Mesenchymal stem cell (in vitro differentiated cells and primary cell): ENCODE results near the gene PPP1R12B.

ENCODE experiments used
- DNase-seq: peaks from one replicate; pipeline ENCODE4 v3.0.0-alpha.2; 2013
- H2AFZ ChIP-seq: one replicate; pipeline ENCODE4 v1.6.1; 2013; ENCODE audit warnings: low read depth, mild to moderate bottlenecking, control low read depth, inconsistent platforms, low read length, moderate library complexity
- H2AK5ac ChIP-seq: 2 replicates; pipeline ENCODE4 v1.6.1; 2013; ENCODE audit warnings: low read length, moderate library complexity, mild to moderate bottlenecking, inconsistent platforms; ENCODE audit not compliant: severe bottlenecking
- H2BK120ac ChIP-seq: one replicate; pipeline ENCODE4 v1.6.1; 2013; ENCODE audit warnings: low read depth, mild to moderate bottlenecking, inconsistent platforms, low read length, moderate library complexity
- H2BK12ac ChIP-seq, 2 experiments: one replicate each; pipeline ENCODE4 v1.6.1; 2013; ENCODE audit warnings: inconsistent platforms in 2 of 2, low read length in 2 of 2, mild to moderate bottlenecking in 2 of 2, moderate library complexity in 2 of 2, control low read depth in 1 of 2
- H2BK15ac ChIP-seq: one replicate; pipeline ENCODE4 v1.6.1; 2013; ENCODE audit warnings: mild to moderate bottlenecking, low read depth, inconsistent platforms; ENCODE audit not compliant: poor library complexity, severe bottlenecking
- H2BK5ac ChIP-seq: 2 replicates; pipeline ENCODE4 v1.6.1; 2013; ENCODE audit warnings: low read depth, mild to moderate bottlenecking, low read length, control low read depth, inconsistent platforms; ENCODE audit not compliant: poor library complexity, severe bottlenecking
- H3K14ac ChIP-seq, 2 experiments: one replicate each; pipeline ENCODE4 v1.6.1; 2013; ENCODE audit warnings: inconsistent platforms in 2 of 2, low read length in 2 of 2, control low read depth in 1 of 2, mild to moderate bottlenecking in 1 of 2, moderate library complexity in 1 of 2
- H3K18ac ChIP-seq, 2 experiments: one replicate each; pipeline ENCODE4 v1.6.1; 2013; ENCODE audit warnings: inconsistent platforms in 2 of 2, low read length in 2 of 2, control low read depth in 1 of 2, low read depth in 1 of 2, mild to moderate bottlenecking in 1 of 2
- H3K23ac ChIP-seq, 2 experiments: one replicate each; pipeline ENCODE4 v1.6.1; 2013; ENCODE audit warnings: inconsistent platforms in 2 of 2, low read length in 2 of 2, mild to moderate bottlenecking in 2 of 2, moderate library complexity in 2 of 2, control low read depth in 1 of 2
- H3K27ac ChIP-seq: 2 replicates; pipeline ENCODE4 v1.5.1; 2013; ENCODE audit warnings: mild to moderate bottlenecking, moderate library complexity, low read length, control low read depth, inconsistent platforms; ENCODE audit not compliant: poor library complexity, severe bottlenecking
- H3K27me3 ChIP-seq, 2 experiments: 2 replicates each; pipeline versions ENCODE4 v1.6.1 to v1.7.0; 2013; ENCODE audit warnings: low read length in 2 of 2, mild to moderate bottlenecking in 2 of 2, moderate library complexity in 2 of 2, control low read depth in 1 of 2, inconsistent platforms in 1 of 2; ENCODE audit not compliant: control insufficient read depth in 1 of 2, insufficient read depth in 1 of 2
- H3K36me3 ChIP-seq, 2 experiments: 2 replicates each; pipeline versions ENCODE4 v1.6.1 to v1.7.0; 2013; ENCODE audit warnings: low read length in 2 of 2, control low read depth in 1 of 2, inconsistent platforms in 1 of 2, low read depth in 1 of 2, mild to moderate bottlenecking in 1 of 2; ENCODE audit not compliant: insufficient read depth in 2 of 2, control insufficient read depth in 1 of 2
- H3K4ac ChIP-seq, 2 experiments: one replicate each; pipeline ENCODE4 v1.6.1; 2013; ENCODE audit warnings: inconsistent platforms in 2 of 2, low read length in 2 of 2, mild to moderate bottlenecking in 2 of 2, moderate library complexity in 2 of 2, control low read depth in 1 of 2, low read depth in 1 of 2
- H3K4me1 ChIP-seq: 2 replicates; pipeline ENCODE4 v1.6.1; 2013; ENCODE audit warnings: low read depth, low read length, control low read depth; ENCODE audit not compliant: control insufficient read depth, insufficient read depth
- H3K4me2 ChIP-seq: 2 replicates; pipeline ENCODE4 v1.6.1; 2013; ENCODE audit warnings: low read length, mild to moderate bottlenecking, inconsistent platforms; ENCODE audit not compliant: poor library complexity, severe bottlenecking
- H3K4me3 ChIP-seq, 2 experiments: 2 replicates each; pipeline versions ENCODE4 v1.5.1 to v1.7.0; 2013; ENCODE audit warnings: low read length in 2 of 2, mild to moderate bottlenecking in 2 of 2, control low read depth in 1 of 2, low read depth in 1 of 2; ENCODE audit not compliant: insufficient read depth in 1 of 2
- H3K79me1 ChIP-seq: replicated peaks from 2 replicates; pipeline ENCODE4 v1.6.1; 2013; ENCODE audit warnings: mild to moderate bottlenecking, control low read depth, low read length, inconsistent platforms; ENCODE audit not compliant: poor library complexity, severe bottlenecking
- H3K9ac ChIP-seq: 2 replicates; pipeline ENCODE4 v1.7.0; 2013; ENCODE audit warnings: mild to moderate bottlenecking, low read length, moderate library complexity
- H3K9me3 ChIP-seq: 2 replicates; pipeline ENCODE4 v1.7.0; 2013; ENCODE audit warnings: mild to moderate bottlenecking, low read length; ENCODE audit not compliant: control insufficient read depth
- H4K8ac ChIP-seq: one replicate; pipeline ENCODE4 v1.6.1; 2013; ENCODE audit warnings: inconsistent platforms, mild to moderate bottlenecking, low read length, moderate library complexity
- H4K91ac ChIP-seq: one replicate; pipeline ENCODE4 v1.6.1; 2013; ENCODE audit warnings: mild to moderate bottlenecking, low read length, inconsistent platforms
- WGBS: methylation state at CpG from one replicate; pipeline ENCODE4 v1.1.7; 2013; ENCODE audit warnings: mixed read lengths; 5-methylcytosine and 5-hydroxymethylcytosine counted together

Gene PPP1R12B

DNA sequence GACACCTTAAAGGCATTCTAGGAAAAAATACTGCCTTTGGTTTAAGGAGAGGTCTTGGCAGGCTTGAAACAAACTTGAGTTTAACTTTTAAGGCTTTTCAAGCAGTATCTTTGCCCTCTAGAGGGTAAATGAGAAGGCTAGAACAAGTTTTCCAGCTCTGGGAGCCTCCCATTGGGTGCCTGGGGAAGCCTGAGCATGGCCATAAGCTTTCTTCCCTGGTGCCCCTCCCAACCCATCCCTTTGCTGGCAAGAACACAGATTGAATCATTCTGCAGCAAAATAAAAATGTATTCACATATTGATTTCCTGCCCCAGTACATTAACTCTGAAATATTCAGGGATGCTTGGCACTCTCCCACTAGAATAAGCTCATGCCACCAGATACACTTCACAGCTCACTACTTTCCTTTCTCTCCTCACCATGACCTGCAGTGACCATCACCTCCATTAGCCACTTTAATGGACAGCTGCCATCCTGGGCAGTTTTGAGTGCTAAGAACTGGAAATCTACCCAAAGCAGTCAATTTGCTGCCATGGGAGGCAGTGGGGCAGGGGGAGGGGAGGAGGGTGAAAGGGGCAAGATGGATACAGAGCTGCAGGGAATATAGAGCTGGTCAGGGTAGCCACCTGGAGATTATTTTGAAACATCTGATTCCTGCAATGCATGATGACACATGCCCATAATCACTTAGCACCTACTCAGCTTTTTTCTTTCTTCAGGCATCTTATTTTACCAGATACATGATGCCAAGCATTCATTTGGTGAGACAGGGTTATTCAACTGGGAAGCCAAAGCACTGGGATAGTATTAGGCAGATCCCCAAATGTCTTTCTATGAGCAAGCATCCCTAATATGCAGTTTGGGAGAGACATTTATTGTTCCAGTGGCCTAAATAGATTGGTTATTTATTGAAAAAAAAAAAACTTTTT lies 221.2 kb downstream of the PPP1R12B start:
- H2BK12ac ChIP-seq = no peak overlapping the region
- peaks cover 0 to 8% of the 10 kb centered on the region in 2 experiments for H3K36me3 ChIP-seq
- peak overlapping the region; percentile 7 for H3K9ac ChIP-seq
- H3K4me1 ChIP-seq = peaks cover 8% of the 10 kb centered on the region
- H3K4me2 ChIP-seq = no peak overlapping the region
- H3K23ac ChIP-seq = no peak overlapping the region
- H3K9me3 ChIP-seq = no peaks in the 10 kb centered on the region
- DNase-seq = no peak
- no peak overlapping the region for H3K4ac ChIP-seq
- H2BK15ac ChIP-seq = no peak overlapping the region
- peak overlapping the region; percentile 55 for H3K27ac ChIP-seq
- no peak overlapping the region for H4K91ac ChIP-seq
- no peaks in the 10 kb centered on the region for H3K27me3 ChIP-seq
- H3K14ac ChIP-seq = no peak overlapping the region
- no peak overlapping the region for H4K8ac ChIP-seq
- H3K18ac ChIP-seq = no peak overlapping the region
- no peaks in the 10 kb centered on the region for H3K79me1 ChIP-seq
- H2AFZ ChIP-seq = no peak overlapping the region
- H2AK5ac ChIP-seq = no peak overlapping the region
- no peak overlapping the region for H3K4me3 ChIP-seq
- H2BK120ac ChIP-seq = no peak overlapping the region
- H2BK5ac ChIP-seq = no peak overlapping the region

- Histone ChIP-seq H3K9ac (no peak overlapping the region), H3K36me3 (peaks cover 0 to 8% of the 10 kb centered on the region in 2 experiments), H3K14ac (no peak overlapping the region), H3K4me3 (no peak overlapping the region), H3K23ac (no peak overlapping the region), H3K4me2 (no peak overlapping the region), H3K27ac (no peak overlapping the region), H2BK12ac (no peak overlapping the region), H2AK5ac (no peak overlapping the region), H2BK5ac (no peak overlapping the region), H4K91ac (no peak overlapping the region), H3K18ac (no peak overlapping the region), H4K8ac (no peak overlapping the region), H3K27me3 (no peaks in the 10 kb centered on the region), H2BK15ac (no peak overlapping the region), H2BK120ac (no peak overlapping the region), H3K79me1 (no peaks in the 10 kb centered on the region), H3K4me1 (peaks cover 4% of the 10 kb centered on the region), H2AFZ (no peak overlapping the region), H3K9me3 (no peaks in the 10 kb centered on the region), H3K4ac (no peak overlapping the region)
- peak; percentile 47 for DNase-seq
- WGBS = 60% methylated on average over 3 of the region's 3 CpGs
These were observed 223.3 kb downstream of the PPP1R12B start for GRCh38 chr1:202571719-202572339.

- Histone ChIP-seq H4K8ac (no peak overlapping the region), H3K4me2 (no peak overlapping the region), H2BK5ac (no peak overlapping the region), H3K18ac (no peak overlapping the region), H3K23ac (no peak overlapping the region), H2AFZ (no peak overlapping the region), H4K91ac (no peak overlapping the region), H3K9me3 (no peaks in the 10 kb centered on the region), H3K4ac (no peak overlapping the region), H3K4me3 (no peak overlapping the region), H2BK15ac (no peak overlapping the region), H2AK5ac (no peak overlapping the region), H3K27me3 (no peaks in the 10 kb centered on the region), H3K4me1 (peaks cover 2% of the 10 kb centered on the region), H3K14ac (no peak overlapping the region), H3K79me1 (no peaks in the 10 kb centered on the region), H3K9ac (no peak overlapping the region), H3K27ac (no peak overlapping the region), H3K36me3 (peaks cover 0 to 8% of the 10 kb centered on the region in 2 experiments), H2BK12ac (no peak overlapping the region), H2BK120ac (no peak overlapping the region)
- no peak for DNase-seq
- WGBS = 100% methylated on average over 1 of the region's 1 CpG
These were observed 224.4 kb downstream of the PPP1R12B start for GRCh38 chr1:202572867-202573266.

DNA sequence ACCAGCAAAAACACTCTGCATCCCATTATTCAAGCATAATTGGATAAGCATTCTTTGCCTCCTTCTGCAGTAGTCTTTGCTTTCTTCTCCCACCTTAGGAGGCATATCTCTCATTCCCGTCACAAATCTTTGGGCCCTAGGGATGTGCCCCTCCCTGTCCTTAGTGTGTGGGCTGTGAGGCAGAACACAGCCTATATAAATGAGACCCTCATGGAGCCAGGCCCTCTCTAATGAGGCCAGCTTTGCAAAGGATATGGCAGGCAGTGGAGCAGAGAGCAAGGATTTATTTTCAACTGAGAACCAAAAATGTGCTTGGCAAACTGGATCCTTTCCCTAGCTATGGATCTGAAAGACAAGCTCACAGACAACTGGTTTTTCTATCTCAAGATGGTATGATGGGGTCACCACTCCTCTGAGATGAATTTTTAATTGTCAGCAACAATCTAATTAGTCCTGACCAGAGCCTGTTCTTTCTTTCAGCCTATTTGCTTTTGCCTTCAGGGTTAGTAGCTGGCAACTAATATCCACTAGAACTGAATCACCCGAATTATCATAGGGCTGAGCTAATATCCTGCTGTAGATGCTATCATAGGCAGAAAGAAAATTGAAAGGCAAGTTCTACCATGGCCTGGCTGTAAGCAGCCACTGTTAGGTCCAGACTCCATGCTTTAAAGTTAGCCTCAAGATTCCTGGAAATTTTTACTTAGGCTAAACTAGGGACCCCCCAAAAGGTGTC lies 227.6 kb downstream of the PPP1R12B start:
- Histone ChIP-seq H3K27ac (no peak overlapping the region), H3K14ac (no peak overlapping the region), H2AFZ (no peak overlapping the region), H3K36me3 (peaks cover 0 to 12% of the 10 kb centered on the region in 2 experiments), H3K4me2 (no peak overlapping the region), H3K9ac (peak overlapping the region; percentile 52), H3K79me1 (no peaks in the 10 kb centered on the region), H3K27me3 (no peaks in the 10 kb centered on the region), H2BK12ac (no peak overlapping the region), H3K23ac (no peak overlapping the region), H3K9me3 (no peaks in the 10 kb centered on the region), H2BK15ac (no peak overlapping the region), H2BK120ac (no peak overlapping the region), H3K4me3 (peak overlapping the region in 1 of 2 experiments; percentile 24), H3K4me1 (peaks cover 2% of the 10 kb centered on the region), H2BK5ac (no peak overlapping the region), H4K8ac (no peak overlapping the region), H4K91ac (no peak overlapping the region), H2AK5ac (no peak overlapping the region), H3K18ac (no peak overlapping the region), H3K4ac (peak overlapping the region in 1 of 2 experiments; percentile 19)
- WGBS = 73% methylated on average over 2 of the region's 2 CpGs
- DNase-seq = no peak
